SK-N-SH treated with all-trans-retinoic acid at 6 μM for 48 hours (cell line): Measurements from ENCODE around the gene NPB.

Source experiments
- BACH2 ChIP-seq: fragments of 250-450 bp; sonication (Bioruptor Pico); IDR thresholded peaks from 2 replicates; pipeline ENCODE4 v1.9.0; 2021; ENCODE audit warnings: mild to moderate bottlenecking, borderline replicate concordance
- OSR1 ChIP-seq: fragments of 250-450 bp; sonication (Bioruptor Pico); IDR thresholded peaks from 2 replicates; pipeline ENCODE4 v1.8.0; 2022; ENCODE audit warnings: moderate library complexity, mild to moderate bottlenecking, inconsistent platforms
- PATZ1 ChIP-seq: fragments of 250-450 bp; sonication (Bioruptor Pico); IDR thresholded peaks from 2 replicates; pipeline ENCODE4 v1.8.0; 2020; ENCODE audit warnings: mild to moderate bottlenecking, moderate library complexity, borderline replicate concordance
- POU6F1 ChIP-seq: fragments of 250-450 bp; sonication (Bioruptor Pico); IDR thresholded peaks from 2 replicates; pipeline ENCODE4 v1.8.0; 2021; ENCODE audit warnings: low read depth, mild to moderate bottlenecking, moderate library complexity, borderline replicate concordance
- SNAI2 ChIP-seq: fragments of 250-450 bp; sonication (Bioruptor Pico); IDR thresholded peaks from 2 replicates; pipeline ENCODE4 v1.5.0; 2020; ENCODE audit warnings: mild to moderate bottlenecking, moderate library complexity
- TOX ChIP-seq: fragments of 250-450 bp; sonication (Bioruptor Pico); IDR thresholded peaks from 2 replicates; pipeline ENCODE4 v1.8.0; 2021; ENCODE audit warnings: mild to moderate bottlenecking, moderate library complexity, borderline replicate concordance
- ZFP3 ChIP-seq: fragments of 250-450 bp; sonication (Bioruptor Pico); IDR thresholded peaks from 2 replicates; pipeline ENCODE4 v1.5.0; 2020; ENCODE audit warnings: mild to moderate bottlenecking, moderate library complexity
- ZFP30 ChIP-seq: fragments of 450-650 bp; formaldehyde crosslinking; IDR thresholded peaks from 2 replicates; pipeline ENCODE4 v1.5.0; 2022; ENCODE audit warnings: mild to moderate bottlenecking, moderate library complexity
- ZNF565 ChIP-seq: fragments of 450-650 bp; formaldehyde crosslinking; conservative IDR thresholded peaks from 2 replicates; pipeline ENCODE4 v1.5.0; 2020; ENCODE audit warnings: low read depth, mild to moderate bottlenecking, moderate library complexity
- ZNF8 ChIP-seq: fragments of 450-650 bp; formaldehyde crosslinking; IDR thresholded peaks from 2 replicates; pipeline ENCODE4 v1.5.0; 2020; ENCODE audit warnings: mild to moderate bottlenecking, moderate library complexity

- TF ChIP-seq PATZ1 (CRISPR knock-in tag): no peak
- no peak for TF ChIP-seq OSR1 (CRISPR knock-in tag)
- TF ChIP-seq ZFP30: no peak
- TF ChIP-seq ZNF8 (CRISPR knock-in tag): no peak
- TF ChIP-seq TOX: no peak
- TF ChIP-seq BACH2: no peak
- no peak for TF ChIP-seq POU6F1 (CRISPR knock-in tag)
- TF ChIP-seq SNAI2: no peak
- no peak for TF ChIP-seq ZNF565
- TF ChIP-seq ZFP3 (CRISPR knock-in tag): no peak
Observed at GRCh38 chr17:81895400-81895799, 6.6 kb upstream of the NPB start.
